H1 (cell line): ENCODE data around the gene CCDC15. TPM values are rescaled to one million over a fixed set of nuclear protein-coding genes. Genes with fewer than 3 reads are reported as not detected.

ENCODE experiments used
- SAP30 ChIP-seq: fragments of 300-600 bp; sonication (generic); IDR thresholded peaks from 2 replicates; pipeline ENCODE4 v1.7.1; 2012; ENCODE audit warnings: low read length, moderate library complexity, mild to moderate bottlenecking, inconsistent platforms; ENCODE audit not compliant: insufficient read depth, insufficient replicate concordance
- polyA plus RNA-seq, 7 experiments: library from polyadenylated mRNA; depleted of rRNA in 3 of 7; stranded (reverse) in 5 of 7; unstranded in 2 of 7; fragments of >200 nt in 5 of 7; fragments of 200-250 nt in 2 of 7; gene quantifications; 1 replicate in 5 of 7; 2 replicates in 1 of 7; 4 replicates in 1 of 7; pipeline versions ENCODE4 v1.2.1 to v1.2.3, GENCODE V29; 2011 to 2013; ENCODE audit warnings: missing spikeins in 2 of 7, mixed read lengths in 2 of 7
- total RNA-seq: library from RNA; stranded (reverse); fragmentation: NEBNext Ultra II Directional; extraction: Animal tissue kit (Norgen Biotek cat#: 25700); gene quantifications from 2 replicates; pipeline ENCODE4 v1.2.1, GENCODE V29; 2021

Gene CCDC15
- total and polyA plus RNA-seq, 2 of the 8 experiments (the other 6 are each of a cell fraction or from before 2014, with no cell fraction given) = 1.5 to 3.1 TPM

GRCh38 chr11:125068368-125068767, 114.4 kb downstream of the CCDC15 start (continued):
- no peak for TF ChIP-seq SAP30
